GM18517 (cell line): ENCODE data around the gene MAP3K5.

ENCODE experiments used
- ATAC-seq: cut with Tn5 transposase; IDR thresholded peaks from one replicate; pipeline ENCODE4 v1.9.1; 2021; ENCODE audit warnings: mild to moderate bottlenecking, moderate library complexity; ENCODE audit not compliant: unreplicated experiment

MAP3K5 gene

GRCh38 chr6:136550330-136551071 is 241.8 kb downstream of the MAP3K5 start, which contains the start of gene MAP7:
Gene MAP7 (minus strand): TSS chr6:136550422. CDS start chr6:136550408, 14 bp downstream.
- ATAC-seq, result peak; percentile 71

- peak; percentile 42 for ATAC-seq
Observed at GRCh38 chr6:136550045-136550329, 242.3 kb downstream of the MAP3K5 start.

DNA sequence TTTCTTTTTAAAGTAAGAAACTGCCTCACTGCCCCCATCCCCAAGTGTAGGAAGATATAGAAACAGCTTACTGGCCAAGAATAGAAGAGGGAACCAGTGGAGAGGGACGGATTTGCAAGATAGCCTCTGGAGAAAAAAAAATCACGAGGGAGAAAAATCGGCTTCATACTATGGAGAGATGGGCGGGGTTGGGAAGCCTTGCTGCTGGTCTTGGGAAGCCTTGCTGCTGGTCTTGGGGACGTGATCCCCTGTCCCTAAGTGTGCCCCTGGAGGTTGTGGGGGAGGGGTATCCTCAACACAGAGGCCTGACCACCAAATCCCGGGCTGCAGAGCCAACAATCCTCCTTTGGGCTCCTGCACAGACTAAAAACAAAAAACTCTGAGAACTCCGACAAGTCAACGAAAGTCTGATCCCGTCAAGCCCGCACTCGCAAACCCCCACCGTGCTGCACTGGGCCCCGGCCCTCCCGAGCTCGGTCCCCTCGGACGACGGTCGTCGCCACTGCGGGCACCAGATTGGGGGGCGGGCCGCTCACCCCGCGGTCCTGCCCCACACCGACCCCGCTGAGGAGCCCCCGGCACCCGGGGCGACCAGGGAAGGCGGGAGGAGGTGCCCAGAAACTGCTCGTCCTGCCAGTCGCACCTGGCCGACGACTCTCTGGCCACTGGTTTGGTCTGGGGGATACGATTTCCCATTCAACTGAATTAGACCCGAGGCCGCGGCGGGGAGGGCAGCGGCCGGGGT is 242.8 kb downstream of the MAP3K5 start:
- ATAC-seq, result peak; percentile 6

DNA sequence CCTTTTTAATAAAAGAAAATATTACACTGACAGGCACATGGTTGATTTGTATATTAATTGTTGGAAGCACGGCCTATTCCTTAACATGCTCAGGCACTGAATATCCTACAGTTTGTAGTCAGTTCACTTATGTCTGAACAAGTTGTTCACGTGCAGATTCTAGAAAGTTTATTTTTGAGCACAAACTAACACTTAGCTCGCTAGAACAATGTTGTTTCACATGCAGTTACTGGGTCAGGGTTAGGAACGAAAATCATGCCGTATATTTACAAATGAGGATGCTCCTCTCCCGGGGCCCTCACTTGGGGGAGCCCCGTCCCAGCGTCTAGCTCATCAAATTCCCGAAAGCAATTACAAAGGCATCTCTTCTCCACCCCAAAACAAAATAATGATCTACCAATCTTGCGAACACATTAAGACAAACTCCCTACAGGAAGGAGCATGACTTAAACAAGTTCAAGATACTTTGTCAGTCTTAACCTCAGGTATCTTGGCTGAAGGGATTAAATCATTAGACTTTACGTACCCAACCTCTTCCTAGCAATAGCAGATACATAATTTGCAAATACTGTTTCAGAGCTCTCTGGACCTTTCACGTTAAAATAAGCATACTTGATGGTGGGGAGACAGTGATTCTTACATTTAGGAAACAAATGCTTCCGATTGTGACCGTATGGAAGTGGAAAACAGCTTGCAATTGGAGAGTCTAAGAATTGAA is 243.5 kb downstream of the MAP3K5 start:
- no peak for ATAC-seq

- no peak for ATAC-seq
Observed at GRCh38 chr6:136547871-136548270, 244.4 kb downstream of the MAP3K5 start.

DNA sequence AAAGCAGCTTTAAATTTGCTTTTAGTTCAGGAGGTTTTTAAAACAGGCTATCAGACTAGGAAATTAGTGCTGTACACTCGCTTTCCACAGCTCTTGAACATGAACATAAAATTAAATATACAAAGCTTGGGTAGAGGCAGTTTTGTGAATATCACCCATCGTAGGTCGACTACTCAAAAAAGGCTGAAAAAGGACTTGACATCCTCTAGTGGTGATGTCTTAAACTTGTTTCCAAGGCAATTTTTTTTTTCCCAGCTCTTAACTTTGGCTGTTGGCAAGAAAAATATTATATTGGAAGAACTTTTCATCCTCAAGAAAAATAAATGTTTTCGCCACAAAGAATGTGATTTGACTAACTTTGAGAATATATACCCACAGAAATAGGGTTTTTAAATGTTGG is 244.9 kb downstream of the MAP3K5 start:
- no peak for ATAC-seq

- no peak for ATAC-seq
Observed at GRCh38 chr6:136546331-136546730, 245.9 kb downstream of the MAP3K5 start.

DNA sequence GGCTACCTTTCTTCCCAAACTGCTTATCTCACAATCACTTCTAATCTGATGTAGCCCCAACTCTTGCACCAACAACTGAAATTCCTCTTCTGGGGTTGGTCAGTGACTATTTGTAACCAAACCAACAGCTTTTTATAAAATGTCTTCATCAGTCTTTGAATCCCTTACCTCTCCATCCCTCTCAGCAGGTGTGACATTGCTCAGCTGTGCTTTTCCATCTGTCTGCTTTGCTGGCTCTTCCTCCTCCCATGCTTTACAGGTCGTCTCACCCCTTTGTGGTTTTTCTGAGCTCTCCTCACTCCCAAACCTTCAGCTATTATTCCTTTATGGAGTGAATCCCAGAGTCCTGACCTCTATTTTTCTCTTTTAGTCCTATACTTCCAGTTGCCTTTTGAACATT is 248.0 kb downstream of the MAP3K5 start:
- no peak for ATAC-seq

- ATAC-seq, result no peak
Observed at GRCh38 chr6:136541395-136541794, 250.9 kb downstream of the MAP3K5 start.

DNA sequence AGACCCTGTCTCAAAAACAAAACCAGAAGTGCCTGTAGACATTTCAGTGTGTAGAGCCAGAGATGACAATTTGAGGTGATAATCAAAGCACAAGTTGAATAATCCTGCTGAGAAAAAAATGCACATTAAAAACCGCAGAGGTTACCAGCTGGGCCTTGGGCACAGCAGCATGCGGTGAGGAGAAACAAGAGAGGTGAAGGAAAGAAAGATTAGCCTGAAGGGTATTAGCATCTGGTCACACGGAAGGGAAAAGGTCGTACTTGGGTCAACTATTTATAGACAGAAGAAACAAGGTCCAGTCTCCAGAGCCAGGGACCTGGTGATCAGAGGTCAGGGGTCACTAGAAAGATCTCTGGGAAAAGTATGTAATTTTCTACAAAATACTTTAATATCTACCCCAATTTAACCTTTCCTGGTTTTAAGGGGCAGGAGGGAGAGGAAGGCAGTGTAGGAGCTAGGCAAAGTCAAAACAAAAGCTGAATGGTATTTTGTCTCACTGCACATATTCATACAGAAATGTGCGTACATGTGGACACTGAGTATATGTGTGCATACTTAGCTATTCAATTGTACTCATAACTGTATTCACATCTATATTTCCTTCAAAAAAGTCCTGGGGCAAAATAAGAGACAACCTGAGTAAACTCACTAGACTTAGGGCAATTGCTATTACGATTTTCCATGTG is 252.2 kb downstream of the MAP3K5 start:
- ATAC-seq, result no peak

GRCh38 chr6:136538836-136539235 is 253.4 kb downstream of the MAP3K5 start:
- no peak for ATAC-seq

DNA sequence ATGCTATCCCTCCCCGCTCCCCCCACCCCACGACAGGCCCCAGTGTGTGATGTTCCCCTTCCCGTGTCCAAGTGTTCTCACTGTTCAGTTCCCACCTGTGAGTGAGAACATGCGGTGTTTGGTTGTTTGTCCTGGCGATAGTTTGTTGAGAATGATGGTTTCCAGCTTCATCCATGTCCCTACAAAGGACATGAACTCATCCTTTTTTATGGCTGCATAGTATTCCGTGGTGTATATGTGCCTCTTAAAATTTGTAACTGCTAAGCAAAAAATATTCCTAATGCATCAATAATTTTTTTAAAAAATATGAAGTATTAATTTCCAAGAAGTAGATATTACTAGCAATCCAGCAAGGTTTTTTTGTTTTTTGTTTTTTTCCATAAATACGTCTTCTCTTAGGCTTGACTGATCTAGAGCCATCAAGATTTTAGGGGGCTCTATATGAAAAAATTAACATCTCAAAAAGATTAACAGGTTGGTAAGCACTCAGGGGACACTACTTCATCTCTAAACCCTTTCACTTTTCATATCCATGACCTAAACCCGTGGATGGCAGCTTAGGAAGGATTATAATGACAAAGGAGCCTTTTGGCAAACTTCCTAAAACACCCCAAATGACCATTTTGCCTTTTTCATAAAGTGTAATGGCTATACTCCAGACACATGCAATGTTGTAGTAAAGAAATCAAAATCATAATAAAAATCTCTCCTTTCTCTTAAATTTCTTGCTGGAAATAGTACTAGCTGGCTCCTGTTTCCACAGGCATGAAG is 256.2 kb downstream of the MAP3K5 start:
- ATAC-seq, result no peak

GRCh38 chr6:136535017-136535765 is 257.1 kb downstream of the MAP3K5 start:
- no peak for ATAC-seq

DNA sequence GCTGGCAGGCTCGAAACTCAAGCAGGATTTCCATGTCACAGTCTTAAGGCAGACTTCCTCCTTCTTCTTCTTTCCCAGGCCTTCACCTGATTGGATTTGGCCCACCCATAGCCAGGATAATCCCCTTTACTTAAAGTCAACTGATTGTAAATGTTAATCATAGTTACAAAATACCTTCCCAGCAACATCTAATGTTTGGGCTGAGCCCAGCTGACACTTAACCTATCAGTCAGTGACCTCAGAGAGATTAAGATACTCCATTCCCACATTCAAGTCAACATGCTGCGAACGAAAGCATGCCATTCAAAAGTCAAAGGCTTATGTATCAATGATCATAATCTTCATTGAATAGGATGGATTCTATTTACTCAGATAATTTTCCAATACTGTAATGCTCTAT is 258.0 kb downstream of the MAP3K5 start:
- ATAC-seq, result no peak

DNA sequence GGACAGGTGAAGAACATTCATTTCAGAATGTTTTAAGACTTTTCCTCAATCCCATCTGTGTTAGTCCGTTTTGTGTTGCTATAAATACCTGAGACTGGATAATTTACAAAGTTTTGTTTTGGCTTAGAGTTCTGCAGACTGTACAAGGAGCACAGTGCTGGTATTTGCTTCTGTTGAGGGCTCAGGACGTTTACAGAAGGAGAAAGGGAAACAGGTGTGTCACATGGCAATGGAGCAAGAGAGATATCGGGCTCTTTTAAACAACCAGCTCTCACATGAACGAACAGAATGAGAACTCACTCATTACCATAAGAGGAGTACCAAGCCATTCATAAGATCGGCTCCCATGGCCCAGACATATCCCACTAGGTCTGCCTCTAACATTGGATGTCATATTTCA is 258.8 kb downstream of the MAP3K5 start:
- no peak for ATAC-seq

GRCh38 chr6:136532030-136532429 is 260.2 kb downstream of the MAP3K5 start:
- ATAC-seq, result no peak

DNA sequence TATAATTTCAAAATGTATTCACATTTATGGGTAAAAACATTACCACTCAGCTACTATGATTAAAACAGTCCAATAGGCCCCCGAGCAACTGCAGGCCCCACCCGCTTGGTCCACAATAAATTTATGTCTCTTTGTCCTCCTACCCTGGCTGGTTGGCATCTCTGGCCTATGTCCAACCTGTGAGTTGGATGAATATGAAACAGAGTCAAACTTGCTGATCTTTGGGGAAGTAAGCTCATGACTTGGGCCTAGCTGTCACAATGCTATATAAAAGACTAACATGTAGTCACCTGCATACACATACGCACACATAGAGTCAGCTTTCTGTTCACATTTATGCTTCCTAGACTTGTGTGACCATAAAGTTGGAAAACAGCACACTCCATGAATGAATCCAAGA is 262.6 kb downstream of the MAP3K5 start:
- ATAC-seq, result no peak

DNA sequence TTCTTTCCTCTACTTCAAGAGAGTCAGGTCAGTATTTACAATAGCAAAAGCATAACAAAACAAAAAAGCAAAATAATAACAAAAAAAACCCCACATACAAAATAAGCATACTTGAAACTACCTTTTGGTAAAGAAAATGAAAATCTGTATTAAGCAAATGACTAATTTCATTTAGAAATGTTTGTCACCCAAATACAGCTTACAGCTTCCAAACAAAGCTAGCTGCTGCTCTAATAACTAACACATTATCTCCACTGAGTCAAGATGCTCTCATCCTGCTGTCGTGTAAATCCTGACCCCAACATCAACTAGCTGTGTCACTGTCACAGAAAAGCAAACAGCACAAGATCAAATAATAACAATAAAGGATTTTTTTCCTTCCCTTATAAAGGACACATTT is 263.8 kb downstream of the MAP3K5 start:
- ATAC-seq, result no peak

DNA sequence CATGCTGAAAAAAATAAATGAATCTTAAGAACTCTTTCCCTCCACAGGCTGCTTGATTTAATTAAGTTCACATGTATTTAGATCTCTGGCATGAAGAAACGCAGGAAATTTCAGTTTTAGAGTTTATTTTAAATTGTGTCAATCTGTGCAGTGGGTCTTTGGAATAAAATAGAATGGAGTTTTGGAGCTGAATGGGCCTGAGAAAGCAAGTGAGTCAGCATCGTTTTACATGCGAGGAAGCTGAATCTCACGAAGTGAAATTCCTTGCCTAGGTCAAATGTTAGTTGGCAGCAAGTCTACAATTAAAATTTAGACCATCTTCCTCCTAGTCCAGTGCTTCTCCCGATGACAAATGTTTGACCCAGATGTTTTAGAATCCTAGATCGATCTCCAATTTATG is 264.4 kb downstream of the MAP3K5 start:
- ATAC-seq, result no peak

DNA sequence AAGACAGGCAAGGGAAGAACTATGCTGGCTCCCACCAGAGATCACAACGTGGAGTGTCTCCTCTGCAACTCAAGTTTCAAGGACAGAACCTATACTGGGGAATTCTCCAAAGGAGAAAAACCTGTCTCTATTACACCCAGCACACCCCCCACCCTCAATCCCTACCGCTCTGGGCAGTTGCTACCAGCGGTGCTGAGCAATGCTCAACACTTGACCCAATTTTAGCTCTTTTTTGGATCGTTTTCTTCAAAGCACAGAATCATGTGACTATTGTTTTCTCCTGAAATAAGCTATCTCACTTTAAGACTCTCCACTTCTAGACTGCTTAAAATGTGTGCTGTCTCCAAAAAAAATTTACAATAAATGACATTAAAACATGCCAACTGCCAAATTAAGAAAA is 265.3 kb downstream of the MAP3K5 start:
- no peak for ATAC-seq
